Endothelial cell of umbilical vein (primary cell): ENCODE results near the gene RNLS. TPM values are rescaled to one million over a fixed set of nuclear protein-coding genes. Genes with fewer than 3 reads are reported as not detected.

Source experiments
- BruUV-seq: library from RNA; stranded (reverse); fragments of 400-500 nt; replicated peaks from 2 replicates; lab custom pipeline; 2021; lab: Mats Ljungman, UMichigan
- CTCF ChIA-PET: fragments of 300-600, 350-600 bp; sonication (Branson Sonifier 250); formaldehyde crosslinking; loops from one replicate; lab custom pipeline; 2021; ENCODE audit warnings: antibody characterized with exemption, inconsistent platforms; lab: Charles Lee
- POLR2A ChIA-PET: fragments of 300-600, 350-600 bp; sonication (Branson Sonifier 250); formaldehyde crosslinking; loops from one replicate; lab custom pipeline; 2021; ENCODE audit warnings: antibody characterized with exemption, inconsistent platforms; lab: Charles Lee
- DNase-seq: peaks from one replicate; pipeline ENCODE4 v3.0.0-alpha.2; 2011; ENCODE audit warnings: low read depth, low spot score
- FAIRE-seq: peaks from 2 replicates; lab custom pipeline; 2011; peaks lifted over from hg19 to GRCh38; lab: Jason Lieb, UNC
- H2AFZ ChIP-seq: 2 replicates; pipeline ENCODE4 v1.6.0; 2012; ENCODE audit warnings: low read depth, low read length, control low read depth, inconsistent platforms
- H3K27ac ChIP-seq: 2 replicates; pipeline ENCODE4 v1.5.1; 2011; ENCODE audit warnings: low read depth, mild to moderate bottlenecking, control low read depth, low read length, moderate library complexity; ENCODE audit not compliant: insufficient read depth
- H3K27me3 ChIP-seq, 2 experiments: 2 replicates each; pipeline versions ENCODE4 v1.6.0 to v1.6.1; 2011; ENCODE audit warnings: low read length in 2 of 2, mixed read lengths in 1 of 2; ENCODE audit not compliant: control insufficient read depth in 2 of 2, insufficient read depth in 2 of 2
- H3K36me3 ChIP-seq, 2 experiments: 2 replicates in 1 of 2; 3 replicates in 1 of 2; pipeline ENCODE4 v1.5.1; 2011; ENCODE audit warnings: low read length in 2 of 2, mild to moderate bottlenecking in 1 of 2, moderate library complexity in 1 of 2; ENCODE audit not compliant: control insufficient read depth in 2 of 2, insufficient read depth in 2 of 2; ENCODE audit errors: extremely low read depth in 1 of 2
- H3K4me1 ChIP-seq: 3 replicates; pipeline ENCODE4 v1.5.1; 2011; ENCODE audit warnings: mild to moderate bottlenecking, low read length; ENCODE audit not compliant: control insufficient read depth, insufficient read depth; ENCODE audit errors: extremely low read depth
- H3K4me2 ChIP-seq: 2 replicates; pipeline ENCODE4 v1.6.1; 2011; ENCODE audit warnings: low read length, control low read depth, mixed read lengths; ENCODE audit not compliant: insufficient read depth
- H3K4me3 ChIP-seq, 3 experiments: fragments of 200-600 bp in 1 of 3; sonication (generic), shearing (Covaris generic) in 1 of 3; replicated peaks in 1 of 3; 2 replicates each; pipeline ENCODE4 v1.5.1; 2011 to 2016; ENCODE audit warnings: control low read depth in 3 of 3, low read length in 3 of 3, mild to moderate bottlenecking in 2 of 3, inconsistent platforms in 1 of 3, low read depth in 1 of 3, moderate library complexity in 1 of 3; ENCODE audit not compliant: insufficient read depth in 1 of 3
- H3K79me2 ChIP-seq: 2 replicates; pipeline ENCODE4 v1.6.0; 2012; ENCODE audit warnings: low read length, inconsistent platforms; ENCODE audit not compliant: control insufficient read depth, insufficient read depth
- H3K9ac ChIP-seq: replicated peaks from 2 replicates; pipeline ENCODE3; 2011; ENCODE audit warnings: low read length, control low read depth; ENCODE audit not compliant: insufficient read depth; ENCODE audit errors: extremely low read depth
- H3K9me1 ChIP-seq: replicated peaks from 3 replicates; pipeline ENCODE4 v1.6.0; 2011; ENCODE audit warnings: mild to moderate bottlenecking, low read length; ENCODE audit not compliant: control insufficient read depth, insufficient read depth; ENCODE audit errors: extremely low read depth
- H3K9me3 ChIP-seq: replicated peaks from 2 replicates; pipeline ENCODE4 v1.5.1; 2012; ENCODE audit warnings: low read length, inconsistent platforms; ENCODE audit not compliant: control insufficient read depth, insufficient read depth
- H4K20me1 ChIP-seq: replicated peaks from 2 replicates; pipeline ENCODE3; 2011; ENCODE audit warnings: mild to moderate bottlenecking, low read length; ENCODE audit not compliant: control insufficient read depth, insufficient read depth; ENCODE audit errors: extremely low read depth
- CTCF ChIP-seq, 2 donors: IDR thresholded peaks; 1 replicate in 1 of 2; 2 replicates in 1 of 2; pipeline ENCODE4 v1.5.1; 2011; ENCODE audit warnings: low read length in 2 of 2, mild to moderate bottlenecking in 2 of 2, moderate library complexity in 2 of 2, control low read depth in 1 of 2, inconsistent platforms in 1 of 2, low read depth in 1 of 2; ENCODE audit not compliant: insufficient read depth in 1 of 2; ENCODE audit errors: extremely low read depth in 1 of 2
- EZH2 ChIP-seq: IDR thresholded peaks from 2 replicates; pipeline ENCODE4 v1.6.1; 2012; ENCODE audit warnings: borderline replicate concordance, low read depth, mild to moderate bottlenecking, moderate library complexity, low read length, inconsistent platforms; ENCODE audit not compliant: severe bottlenecking
- FOS ChIP-seq: IDR thresholded peaks from 2 replicates; pipeline ENCODE4 v1.6.1; 2011; ENCODE audit warnings: mild to moderate bottlenecking, low read length, moderate library complexity, borderline replicate concordance; ENCODE audit not compliant: insufficient read depth
- GATA2 ChIP-seq: IDR thresholded peaks from 2 replicates; pipeline ENCODE4 v1.7.0; 2011; ENCODE audit warnings: low read depth, mild to moderate bottlenecking, moderate library complexity, mixed read lengths, low read length; ENCODE audit not compliant: insufficient read length, insufficient read depth
- JUN ChIP-seq: IDR thresholded peaks from 2 replicates; pipeline ENCODE4 v1.6.1; 2011; ENCODE audit warnings: borderline replicate concordance, low read depth; ENCODE audit not compliant: insufficient read length, insufficient read depth
- MAX ChIP-seq: IDR thresholded peaks from 2 replicates; pipeline ENCODE4 v1.6.1; 2011; ENCODE audit not compliant: insufficient read depth, insufficient read length
- MYC ChIP-seq: IDR thresholded peaks from one replicate; pipeline ENCODE4 v1.6.1; 2011; ENCODE audit warnings: mild to moderate bottlenecking, low read depth, low read length
- POLR2A ChIP-seq: IDR thresholded peaks from 2 replicates; pipeline ENCODE4 v1.6.1; 2012; ENCODE audit warnings: low read depth, mild to moderate bottlenecking, control low read depth, low read length
- POLR2AphosphoS5 ChIP-seq: IDR thresholded peaks from 2 replicates; pipeline ENCODE4 v1.6.1; 2012; ENCODE audit warnings: low read depth, mild to moderate bottlenecking, control low read depth, low read length, moderate library complexity; ENCODE audit not compliant: insufficient read depth
- dilution Hi-C: fragments of 300-500 bp; cut with MboI; formaldehyde crosslinking; loops from one replicate; pipeline ENCODE4 v1.15.0; 2019; ENCODE audit warnings: low sequenced_read_pairs; ENCODE audit not compliant: extremely low pct_ligation_motif_present
- intact Hi-C: fragments of 100-400 bp; cut with micrococcal nuclease; formaldehyde crosslinking; loops from one replicate; pipeline ENCODE4 v1.10.0; 2022
- polyA plus RNA-seq, 4 experiments: library from polyadenylated mRNA; depleted of rRNA in 3 of 4; stranded (reverse) in 3 of 4; unstranded in 1 of 4; fragments of >200 nt; gene quantifications; 2 replicates each; pipeline versions ENCODE4 v1.2.1 to v1.2.3, GENCODE V29; 2011 to 2012; ENCODE audit warnings: missing spikeins in 1 of 4
- total RNA-seq: library from RNA; stranded (reverse); gene quantifications from 2 replicates; pipeline ENCODE4 v1.2.3, GENCODE V29; 2021

Gene RNLS
- total and polyA plus RNA-seq, 2 donors (not counting 3 experiments of a cell fraction or from before 2014, with no cell fraction given), result 2.5 to 4.6 TPM

GRCh38 chr10:88244781-88245625 lies 338.1 kb downstream of the RNLS start:
- H3K4me3 ChIP-seq, result no peak overlapping the region
- H3K9me1 ChIP-seq, result no peaks in the 10 kb centered on the region
- FAIRE-seq (no peak), DNase-seq (no peak)
- ChIA-PET CTCF (interaction anchor here (1.0 to 2.0 kb wide), 2 partner anchors 141 to 144 kb away, joined by 3 to 9 read pairs; no protein-coding TSS in a partner anchor), POLR2A (no interaction called here)
- BruUV-seq, result no TSS peak
- intact Hi-C loops, result loop anchor here (1.0 kb wide), 1 partner anchor 382 kb away; the partner anchor contains the start of genes KLLN and PTEN
- H2AFZ ChIP-seq, result peak overlapping the region; percentile 3
- no peaks in the 10 kb centered on the region for H3K27me3 ChIP-seq
- no peaks in the 10 kb centered on the region for H3K9me3 ChIP-seq
- dilution Hi-C loops, result no loop called here
- TF ChIP-seq EZH2 (no peak), MYC (no peak), POLR2A (no peak), FOS (no peak), MAX (no peak), POLR2AphosphoS5 (no peak), JUN (no peak), CTCF (IDR thresholded peaks at IDR 0.05; ENCODE audit: extremely low read depth in 1 of 2, insufficient read depth in 1 of 2, low read depth in 1 of 2, low read length in 2 of 2) (no peak), GATA2 (no peak)
- no peaks in the 10 kb centered on the region for H3K79me2 ChIP-seq
- H3K36me3 ChIP-seq, result no peaks in the 10 kb centered on the region
- no peaks in the 10 kb centered on the region for H4K20me1 ChIP-seq
- H3K27ac ChIP-seq, result peak overlapping the region; percentile 81
- peak overlapping the region; percentile 75 for H3K4me2 ChIP-seq
- peak overlapping the region; percentile 53 for H3K9ac ChIP-seq
- H3K4me1 ChIP-seq, result peaks cover 22% of the 10 kb centered on the region
